K562 (cell line): ENCODE results near the gene RPL19. TPM values are rescaled to one million over a fixed set of nuclear protein-coding genes. Genes with fewer than 3 reads are reported as not detected.

Experiments used
- ARHGAP35 ChIP-seq: fragments of 450-650 bp; IDR thresholded peaks from 2 replicates; pipeline ENCODE4 v1.6.1; 2018; ENCODE audit not compliant: partially characterized antibody
- BDP1 ChIP-seq: IDR thresholded peaks from 3 replicates; pipeline ENCODE4 v1.6.1; 2011; ENCODE audit not compliant: insufficient read length, insufficient read depth
- BMI1 ChIP-seq: fragments of 150-350 bp; IDR thresholded peaks from 2 replicates; pipeline ENCODE4 v1.6.1; 2014; ENCODE audit warnings: low read length
- CBX3 ChIP-seq, 2 experiments: IDR thresholded peaks; 1 replicate in 1 of 2; 2 replicates in 1 of 2; pipeline ENCODE4 v1.6.1; 2012; ENCODE audit warnings: inconsistent platforms in 2 of 2, low read length in 2 of 2, borderline replicate concordance in 1 of 2, control low read depth in 1 of 2
- CCNT2 ChIP-seq: IDR thresholded peaks from 2 replicates; pipeline ENCODE4 v1.6.1; 2011; ENCODE audit warnings: borderline replicate concordance, low read depth, mild to moderate bottlenecking, moderate library complexity, mixed read lengths, low read length; ENCODE audit not compliant: insufficient read length; ENCODE audit errors: extremely low read depth
- CTBP1 ChIP-seq: fragments of 450-650 bp; IDR thresholded peaks from 2 replicates; pipeline ENCODE4 v1.6.1; 2016; ENCODE audit warnings: borderline replicate concordance
- GATAD2A ChIP-seq: fragments of 450-650 bp; IDR thresholded peaks from 2 replicates; pipeline ENCODE4 v1.6.1; 2017
- MEF2D ChIP-seq: conservative IDR thresholded peaks from 2 replicates; pipeline ENCODE4 v1.6.1; 2016; ENCODE audit warnings: low read depth, missing genetic modification characterization, missing compliant biosample characterization
- MTA3 ChIP-seq: fragments of 450-650 bp; formaldehyde crosslinking; IDR thresholded peaks from 2 replicates; pipeline ENCODE4 v1.6.1; 2017; ENCODE audit warnings: mild to moderate bottlenecking, borderline replicate concordance
- NCOA6 ChIP-seq: fragments of 450-650 bp; IDR thresholded peaks from 2 replicates; pipeline ENCODE4 v1.6.1; 2017; ENCODE audit warnings: mild to moderate bottlenecking
- NELFE ChIP-seq: IDR thresholded peaks from 2 replicates; pipeline ENCODE4 v1.6.1; 2011; ENCODE audit warnings: mild to moderate bottlenecking; ENCODE audit not compliant: insufficient read depth, insufficient read length
- SIN3B ChIP-seq: fragments of 450-650 bp; IDR thresholded peaks from 2 replicates; pipeline ENCODE4 v1.6.1; 2017; ENCODE audit warnings: low read depth, mild to moderate bottlenecking, moderate library complexity
- TARDBP ChIP-seq: fragments of 450-650 bp; IDR thresholded peaks from 2 replicates; pipeline ENCODE4 v1.6.1; 2016
- U2AF1 ChIP-seq: fragments of 200-400 bp; formaldehyde crosslinking; optimal IDR thresholded peaks from 2 replicates; pipeline ENCODE3; 2017; ENCODE audit warnings: mild to moderate bottlenecking, low read depth, low read length, moderate library complexity
- ZBTB8A ChIP-seq: fragments of 450-650 bp; IDR thresholded peaks from 2 replicates; pipeline ENCODE4 v1.6.1; 2018; ENCODE audit warnings: mild to moderate bottlenecking, moderate library complexity; ENCODE audit not compliant: partially characterized antibody
- ZNF3 ChIP-seq: fragments of 250-450 bp; sonication (Bioruptor Pico); IDR thresholded peaks from 2 replicates; pipeline ENCODE4 v1.5.0; 2021; ENCODE audit warnings: mild to moderate bottlenecking, moderate library complexity
- ZNF316 ChIP-seq: fragments of 450-650 bp; IDR thresholded peaks from 2 replicates; pipeline ENCODE4 v1.6.1; 2016
- ZNF324 ChIP-seq: fragments of 250-450 bp; sonication (Bioruptor Pico); IDR thresholded peaks from 2 replicates; pipeline ENCODE4 v1.4.0; 2020; ENCODE audit warnings: mild to moderate bottlenecking
- polyA plus RNA-seq, 8 experiments: library from polyadenylated mRNA; depleted of rRNA in 4 of 8; stranded (reverse) in 5 of 8; unstranded in 3 of 8; fragments of >200 nt; fragmentation: Nextera tagmentation in 2 of 8; fragmentation: Illumina TruSeq in 1 of 8; extraction: Ambion mirVana in 2 of 8; extraction: Trizol in 1 of 8; gene quantifications; 2 replicates each; pipeline versions ENCODE4 v1.2.1 to v1.2.3, GENCODE V29; 2011 to 2014; ENCODE audit warnings: inconsistent platforms in 1 of 8, missing spikeins in 1 of 8
- total RNA-seq, 7 experiments: library from RNA; depleted of rRNA in 6 of 7; stranded (reverse); fragments of >200 nt in 6 of 7; fragmentation: Illumina TruSeq in 2 of 7; extraction: Trizol in 2 of 7; gene quantifications; 2 replicates each; pipeline versions ENCODE4 v1.2.1 to v1.2.3, GENCODE V29; 2011 to 2021; ENCODE audit warnings: low replicate concordance in 1 of 7
- TF ChIP-seq, protein P1 (sequence below): fragments of 250-450 bp; sonication (Bioruptor Pico); IDR thresholded peaks from 2 replicates; pipeline ENCODE4 v1.8.0; 2022; ENCODE audit warnings: inconsistent platforms, mild to moderate bottlenecking, moderate library complexity, borderline replicate concordance
- TF ChIP-seq, protein P2 (sequence below): fragments of 250-450 bp; sonication (Bioruptor Pico); IDR thresholded peaks from 2 replicates; pipeline ENCODE4 v1.5.1; 2021; ENCODE audit warnings: mild to moderate bottlenecking
- TF ChIP-seq, protein P3 (sequence below): fragments of 250-450 bp; sonication (Bioruptor Pico); IDR thresholded peaks from 2 replicates; pipeline ENCODE4 v1.4.0; 2020; ENCODE audit warnings: mild to moderate bottlenecking, moderate library complexity, borderline replicate concordance
- TF ChIP-seq, protein P4 (sequence below): fragments of 250-450 bp; sonication (Bioruptor Pico); IDR thresholded peaks from 2 replicates; pipeline ENCODE4 v1.8.0; 2021; ENCODE audit warnings: borderline replicate concordance, mild to moderate bottlenecking, moderate library complexity; ENCODE audit not compliant: poor library complexity, severe bottlenecking
- TF ChIP-seq, protein P5 (sequence below): fragments of 450-650 bp; IDR thresholded peaks from 2 replicates; pipeline ENCODE4 v1.6.1; 2016

The RPL19 gene
- total and polyA plus RNA-seq, 9 of the 15 experiments (the other 6 are each of a cell fraction or from before 2014, with no cell fraction given): 2,263 to 4,614 (median 3,727) TPM

GRCh38 chr17:39200070-39200879 lies at the start of gene RPL19 (continued):
- TF ChIP-seq, protein P1, sequence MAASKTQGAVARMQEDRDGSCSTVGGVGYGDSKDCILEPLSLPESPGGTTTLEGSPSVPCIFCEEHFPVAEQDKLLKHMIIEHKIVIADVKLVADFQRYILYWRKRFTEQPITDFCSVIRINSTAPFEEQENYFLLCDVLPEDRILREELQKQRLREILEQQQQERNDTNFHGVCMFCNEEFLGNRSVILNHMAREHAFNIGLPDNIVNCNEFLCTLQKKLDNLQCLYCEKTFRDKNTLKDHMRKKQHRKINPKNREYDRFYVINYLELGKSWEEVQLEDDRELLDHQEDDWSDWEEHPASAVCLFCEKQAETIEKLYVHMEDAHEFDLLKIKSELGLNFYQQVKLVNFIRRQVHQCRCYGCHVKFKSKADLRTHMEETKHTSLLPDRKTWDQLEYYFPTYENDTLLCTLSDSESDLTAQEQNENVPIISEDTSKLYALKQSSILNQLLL (CRISPR knock-in tag): no peak
- TF ChIP-seq CBX3 (IDR thresholded peaks at IDR 0.05; ENCODE audit: borderline replicate concordance in 1 of 2, low read length in 2 of 2): no peak
- TF ChIP-seq ZNF3 (CRISPR knock-in tag): no peak
- TF ChIP-seq TARDBP: no peak
- no peak for TF ChIP-seq U2AF1
- TF ChIP-seq, protein P2, sequence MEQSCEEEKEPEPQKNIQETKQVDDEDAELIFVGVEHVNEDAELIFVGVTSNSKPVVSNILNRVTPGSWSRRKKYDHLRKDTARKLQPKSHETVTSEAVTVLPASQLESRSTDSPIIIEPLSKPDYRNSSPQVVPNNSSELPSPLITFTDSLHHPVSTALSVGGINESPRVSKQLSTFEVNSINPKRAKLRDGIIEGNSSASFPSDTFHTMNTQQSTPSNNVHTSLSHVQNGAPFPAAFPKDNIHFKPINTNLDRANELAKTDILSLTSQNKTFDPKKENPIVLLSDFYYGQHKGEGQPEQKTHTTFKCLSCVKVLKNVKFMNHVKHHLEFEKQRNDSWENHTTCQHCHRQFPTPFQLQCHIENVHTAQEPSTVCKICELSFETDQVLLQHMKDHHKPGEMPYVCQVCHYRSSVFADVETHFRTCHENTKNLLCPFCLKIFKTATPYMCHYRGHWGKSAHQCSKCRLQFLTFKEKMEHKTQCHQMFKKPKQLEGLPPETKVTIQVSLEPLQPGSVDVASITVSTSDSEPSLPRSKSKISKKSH (CRISPR knock-in tag): no peak
- no peak for TF ChIP-seq ZNF316
- TF ChIP-seq CTBP1: peak; percentile 42; the same call in 1 of the 2 replicates
- TF ChIP-seq, protein P3, sequence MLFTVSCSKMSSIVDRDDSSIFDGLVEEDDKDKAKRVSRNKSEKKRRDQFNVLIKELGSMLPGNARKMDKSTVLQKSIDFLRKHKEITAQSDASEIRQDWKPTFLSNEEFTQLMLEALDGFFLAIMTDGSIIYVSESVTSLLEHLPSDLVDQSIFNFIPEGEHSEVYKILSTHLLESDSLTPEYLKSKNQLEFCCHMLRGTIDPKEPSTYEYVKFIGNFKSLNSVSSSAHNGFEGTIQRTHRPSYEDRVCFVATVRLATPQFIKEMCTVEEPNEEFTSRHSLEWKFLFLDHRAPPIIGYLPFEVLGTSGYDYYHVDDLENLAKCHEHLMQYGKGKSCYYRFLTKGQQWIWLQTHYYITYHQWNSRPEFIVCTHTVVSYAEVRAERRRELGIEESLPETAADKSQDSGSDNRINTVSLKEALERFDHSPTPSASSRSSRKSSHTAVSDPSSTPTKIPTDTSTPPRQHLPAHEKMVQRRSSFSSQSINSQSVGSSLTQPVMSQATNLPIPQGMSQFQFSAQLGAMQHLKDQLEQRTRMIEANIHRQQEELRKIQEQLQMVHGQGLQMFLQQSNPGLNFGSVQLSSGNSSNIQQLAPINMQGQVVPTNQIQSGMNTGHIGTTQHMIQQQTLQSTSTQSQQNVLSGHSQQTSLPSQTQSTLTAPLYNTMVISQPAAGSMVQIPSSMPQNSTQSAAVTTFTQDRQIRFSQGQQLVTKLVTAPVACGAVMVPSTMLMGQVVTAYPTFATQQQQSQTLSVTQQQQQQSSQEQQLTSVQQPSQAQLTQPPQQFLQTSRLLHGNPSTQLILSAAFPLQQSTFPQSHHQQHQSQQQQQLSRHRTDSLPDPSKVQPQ (CRISPR knock-in tag): no peak
- peak; percentile 82 for TF ChIP-seq MTA3
- no peak for TF ChIP-seq BMI1
- TF ChIP-seq ZBTB8A: no peak
- TF ChIP-seq ZNF324 (CRISPR knock-in tag): no peak
- peak; percentile 29 for TF ChIP-seq CCNT2
- no peak for TF ChIP-seq GATAD2A
- TF ChIP-seq, protein P4, sequence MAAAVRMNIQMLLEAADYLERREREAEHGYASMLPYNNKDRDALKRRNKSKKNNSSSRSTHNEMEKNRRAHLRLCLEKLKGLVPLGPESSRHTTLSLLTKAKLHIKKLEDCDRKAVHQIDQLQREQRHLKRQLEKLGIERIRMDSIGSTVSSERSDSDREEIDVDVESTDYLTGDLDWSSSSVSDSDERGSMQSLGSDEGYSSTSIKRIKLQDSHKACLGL: no peak
- TF ChIP-seq, protein P5, sequence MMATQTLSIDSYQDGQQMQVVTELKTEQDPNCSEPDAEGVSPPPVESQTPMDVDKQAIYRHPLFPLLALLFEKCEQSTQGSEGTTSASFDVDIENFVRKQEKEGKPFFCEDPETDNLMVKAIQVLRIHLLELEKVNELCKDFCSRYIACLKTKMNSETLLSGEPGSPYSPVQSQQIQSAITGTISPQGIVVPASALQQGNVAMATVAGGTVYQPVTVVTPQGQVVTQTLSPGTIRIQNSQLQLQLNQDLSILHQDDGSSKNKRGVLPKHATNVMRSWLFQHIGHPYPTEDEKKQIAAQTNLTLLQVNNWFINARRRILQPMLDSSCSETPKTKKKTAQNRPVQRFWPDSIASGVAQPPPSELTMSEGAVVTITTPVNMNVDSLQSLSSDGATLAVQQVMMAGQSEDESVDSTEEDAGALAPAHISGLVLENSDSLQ: no peak
- peak; percentile 56; the same call in 1 of the 2 replicates for TF ChIP-seq SIN3B
- TF ChIP-seq MEF2D (tag): no peak
- TF ChIP-seq NCOA6: no peak
- TF ChIP-seq NELFE: no peak
- TF ChIP-seq ARHGAP35: no peak
- no peak for TF ChIP-seq BDP1
